ENCODE results near the gene UBE2E1.
A peak's percentile ranks its signal among the peaks of the same experiment; 100 is the strongest.

The UBE2E1 gene

GRCh38 chr3:23830869-23831484, 25.2 kb downstream of the UBE2E1 start:
- Histone ChIP-seq H3K4me3 (ENCODE audit: insufficient read depth, low read depth, low read length) (no peak overlapping the region), H3K36me3 (ENCODE audit: control insufficient read depth, insufficient read depth, low read length) (no peaks in the 10 kb centered on the region), H3K27me3 (ENCODE audit: control insufficient read depth, insufficient read depth, low read length, poor library complexity, severe bottlenecking) (no peaks in the 10 kb centered on the region), H3K4me1 (ENCODE audit: control insufficient read depth, insufficient read depth, low read length) (no peaks in the 10 kb centered on the region), H3K27ac (ENCODE audit: insufficient read depth, low read depth, low read length, poor library complexity, severe bottlenecking) (no peak overlapping the region), H3K9me3 (ENCODE audit: control insufficient read depth, low read length) (no peaks in the 10 kb centered on the region)
- WGBS, 2 experiments = 96% methylated on average over 5 of the region's 5 CpGs

- WGBS, 2 experiments = 93 to 95% methylated on average over 9 of the region's 9 CpGs
- Histone ChIP-seq H3K4me1 (ENCODE audit: control insufficient read depth, insufficient read depth, low read length) (peaks cover 3% of the 10 kb centered on the region), H3K36me3 (ENCODE audit: control insufficient read depth, insufficient read depth, low read length) (no peaks in the 10 kb centered on the region), H3K27ac (ENCODE audit: insufficient read depth, low read depth, low read length, poor library complexity, severe bottlenecking) (no peak overlapping the region), H3K27me3 (ENCODE audit: control insufficient read depth, insufficient read depth, low read length, poor library complexity, severe bottlenecking) (no peaks in the 10 kb centered on the region), H3K9me3 (ENCODE audit: control insufficient read depth, low read length) (no peaks in the 10 kb centered on the region), H3K4me3 (ENCODE audit: insufficient read depth, low read depth, low read length) (no peak overlapping the region)
These were observed 26.0 kb downstream of the UBE2E1 start for GRCh38 chr3:23831517-23832394.

- H3K36me3 ChIP-seq (ENCODE audit: control insufficient read depth, insufficient read depth, low read length) = no peaks in the 10 kb centered on the region
- H3K4me3 ChIP-seq (ENCODE audit: insufficient read depth, low read depth, low read length) = no peak overlapping the region
- peaks cover 3% of the 10 kb centered on the region for H3K4me1 ChIP-seq (ENCODE audit: control insufficient read depth, insufficient read depth, low read length)
- WGBS, 2 experiments = 91 to 94% methylated on average over 10 of the region's 10 CpGs
- H3K27ac ChIP-seq (ENCODE audit: insufficient read depth, low read depth, low read length, poor library complexity, severe bottlenecking) = no peak overlapping the region
- no peaks in the 10 kb centered on the region for H3K9me3 ChIP-seq (ENCODE audit: control insufficient read depth, low read length)
- no peaks in the 10 kb centered on the region for H3K27me3 ChIP-seq (ENCODE audit: control insufficient read depth, insufficient read depth, low read length, poor library complexity, severe bottlenecking)
These were observed 26.8 kb downstream of the UBE2E1 start for GRCh38 chr3:23832523-23832922.

- no peaks in the 10 kb centered on the region for H3K27me3 ChIP-seq (ENCODE audit: control insufficient read depth, insufficient read depth, low read length, poor library complexity, severe bottlenecking)
- 100% methylated on average over 1 to 2 of the region's 2 CpGs for WGBS, 2 experiments
- peaks cover 3% of the 10 kb centered on the region for H3K4me1 ChIP-seq (ENCODE audit: control insufficient read depth, insufficient read depth, low read length)
- H3K4me3 ChIP-seq (ENCODE audit: insufficient read depth, low read depth, low read length) = no peak overlapping the region
- peak overlapping the region; percentile 51 for H3K27ac ChIP-seq (ENCODE audit: insufficient read depth, low read depth, low read length, poor library complexity, severe bottlenecking)
- no peaks in the 10 kb centered on the region for H3K9me3 ChIP-seq (ENCODE audit: control insufficient read depth, low read length)
- H3K36me3 ChIP-seq (ENCODE audit: control insufficient read depth, insufficient read depth, low read length) = no peaks in the 10 kb centered on the region
These were observed 28.5 kb downstream of the UBE2E1 start for GRCh38 chr3:23834082-23834870.

GRCh38 chr3:23835087-23835486, 29.3 kb downstream of the UBE2E1 start:
- peaks cover 5% of the 10 kb centered on the region for H3K4me1 ChIP-seq (ENCODE audit: control insufficient read depth, insufficient read depth, low read length)
- H3K9me3 ChIP-seq (ENCODE audit: control insufficient read depth, low read length) = no peaks in the 10 kb centered on the region
- H3K4me3 ChIP-seq (ENCODE audit: insufficient read depth, low read depth, low read length) = no peak overlapping the region
- WGBS, 2 experiments = 88% methylated on average over 2 of the region's 2 CpGs
- no peak overlapping the region for H3K27ac ChIP-seq (ENCODE audit: insufficient read depth, low read depth, low read length, poor library complexity, severe bottlenecking)
- no peaks in the 10 kb centered on the region for H3K27me3 ChIP-seq (ENCODE audit: control insufficient read depth, insufficient read depth, low read length, poor library complexity, severe bottlenecking)
- H3K36me3 ChIP-seq (ENCODE audit: control insufficient read depth, insufficient read depth, low read length) = no peaks in the 10 kb centered on the region

GRCh38 chr3:23835802-23836201, 30.0 kb downstream of the UBE2E1 start:
- WGBS, 2 experiments = 67 to 86% methylated on average over 1 to 2 of the region's 2 CpGs
- Histone ChIP-seq H3K9me3 (ENCODE audit: control insufficient read depth, low read length) (no peaks in the 10 kb centered on the region), H3K27ac (ENCODE audit: insufficient read depth, low read depth, low read length, poor library complexity, severe bottlenecking) (no peak overlapping the region), H3K27me3 (ENCODE audit: control insufficient read depth, insufficient read depth, low read length, poor library complexity, severe bottlenecking) (no peaks in the 10 kb centered on the region), H3K36me3 (ENCODE audit: control insufficient read depth, insufficient read depth, low read length) (no peaks in the 10 kb centered on the region), H3K4me3 (ENCODE audit: insufficient read depth, low read depth, low read length) (no peak overlapping the region), H3K4me1 (ENCODE audit: control insufficient read depth, insufficient read depth, low read length) (peaks cover 11% of the 10 kb centered on the region)

GRCh38 chr3:23836536-23837230, 30.9 kb downstream of the UBE2E1 start:
- Histone ChIP-seq H3K27ac (ENCODE audit: insufficient read depth, low read depth, low read length, poor library complexity, severe bottlenecking) (no peak overlapping the region), H3K36me3 (ENCODE audit: control insufficient read depth, insufficient read depth, low read length) (no peaks in the 10 kb centered on the region), H3K27me3 (ENCODE audit: control insufficient read depth, insufficient read depth, low read length, poor library complexity, severe bottlenecking) (no peaks in the 10 kb centered on the region), H3K9me3 (ENCODE audit: control insufficient read depth, low read length) (no peaks in the 10 kb centered on the region), H3K4me1 (ENCODE audit: control insufficient read depth, insufficient read depth, low read length) (peaks cover 11% of the 10 kb centered on the region), H3K4me3 (ENCODE audit: insufficient read depth, low read depth, low read length) (no peak overlapping the region)
- 94 to 100% methylated on average over 1 of the region's 1 CpG for WGBS, 2 experiments

GRCh38 chr3:23837286-23837685, 31.5 kb downstream of the UBE2E1 start:
- Histone ChIP-seq H3K4me3 (ENCODE audit: insufficient read depth, low read depth, low read length) (no peak overlapping the region), H3K9me3 (ENCODE audit: control insufficient read depth, low read length) (no peaks in the 10 kb centered on the region), H3K27me3 (ENCODE audit: control insufficient read depth, insufficient read depth, low read length, poor library complexity, severe bottlenecking) (no peaks in the 10 kb centered on the region), H3K36me3 (ENCODE audit: control insufficient read depth, insufficient read depth, low read length) (no peaks in the 10 kb centered on the region), H3K27ac (ENCODE audit: insufficient read depth, low read depth, low read length, poor library complexity, severe bottlenecking) (no peak overlapping the region), H3K4me1 (ENCODE audit: control insufficient read depth, insufficient read depth, low read length) (peaks cover 11% of the 10 kb centered on the region)
- 93 to 97% methylated on average over 1 of the region's 1 CpG for WGBS, 2 experiments

- no peaks in the 10 kb centered on the region for H3K36me3 ChIP-seq (ENCODE audit: control insufficient read depth, insufficient read depth, low read length)
- no peak overlapping the region for H3K4me3 ChIP-seq (ENCODE audit: insufficient read depth, low read depth, low read length)
- H3K9me3 ChIP-seq (ENCODE audit: control insufficient read depth, low read length) = no peaks in the 10 kb centered on the region
- no peaks in the 10 kb centered on the region for H3K27me3 ChIP-seq (ENCODE audit: control insufficient read depth, insufficient read depth, low read length, poor library complexity, severe bottlenecking)
- peaks cover 11% of the 10 kb centered on the region for H3K4me1 ChIP-seq (ENCODE audit: control insufficient read depth, insufficient read depth, low read length)
- WGBS, 2 experiments = 100% methylated on average over 1 of the region's 1 CpG; no CpG with 5 or more reads in 1 of the 2 experiments
- H3K27ac ChIP-seq (ENCODE audit: insufficient read depth, low read depth, low read length, poor library complexity, severe bottlenecking) = no peak overlapping the region
These were observed 31.9 kb downstream of the UBE2E1 start for GRCh38 chr3:23837691-23838090.

All from ectodermal cell (in vitro differentiated cells).